K562 (cell line): ENCODE results near the gene MEGF11.

ENCODE experiments used
- MXI1 ChIP-seq: IDR thresholded peaks from 2 replicates; pipeline ENCODE4 v1.6.1; 2011; ENCODE audit warnings: low read depth, mild to moderate bottlenecking, improper control_type of control experiment, low read length
- POLR2A ChIP-seq: fragments of 450-650 bp; conservative IDR thresholded peaks from 2 replicates; pipeline ENCODE4 v1.6.1; 2016

DNA sequence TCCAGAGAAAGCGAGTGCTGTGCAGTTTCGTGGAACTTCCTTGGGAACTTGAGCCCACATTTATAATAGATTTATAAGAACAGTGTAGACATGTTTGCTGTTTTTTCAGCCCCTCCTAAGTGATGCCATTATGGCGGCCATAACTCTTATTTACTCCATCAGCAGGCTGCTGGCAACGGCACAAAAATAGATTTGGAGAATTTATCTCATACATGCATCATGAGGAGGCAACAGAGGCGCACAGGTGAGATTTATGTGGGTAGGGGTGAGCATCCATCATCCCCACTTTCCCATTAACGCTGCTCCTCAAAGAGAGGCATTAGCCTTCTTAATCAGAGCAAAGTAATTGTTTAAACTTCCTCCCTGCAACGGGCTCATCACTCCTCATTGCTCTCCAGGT lies 201.7 kb downstream of the MEGF11 start:
- no peak for TF ChIP-seq MXI1
- no peak for TF ChIP-seq POLR2A
